NCI-H460 (cell line): ENCODE measurements around the gene PDGFD. TPM values are rescaled to one million over a fixed set of nuclear protein-coding genes. Genes with fewer than 3 reads are reported as not detected.

ENCODE experiments used
- DNase-seq: peaks from one replicate; pipeline ENCODE4 v3.0.0-alpha.2; 2016; ENCODE audit warnings: low read depth; ENCODE audit errors: extremely low read depth
- total RNA-seq: library from RNA; depleted of rRNA; stranded (reverse); fragments of >200 nt; shearing (Covaris generic); gene quantifications from 2 replicates; pipeline ENCODE4 v1.2.3, GENCODE V29; 2014

Gene PDGFD
- total RNA-seq, 1 experiment from 2014 or later: 0.02 TPM

GRCh38 chr11:103927535-103927934 lies 236.4 kb downstream of the PDGFD start:
- no peak for DNase-seq

- no peak for DNase-seq
Measured at GRCh38 chr11:103926990-103927389, 237.0 kb downstream of the PDGFD start.

GRCh38 chr11:103924166-103925013 lies 239.6 kb downstream of the PDGFD start:
- DNase-seq: no peak

GRCh38 chr11:103923451-103923931 lies 240.5 kb downstream of the PDGFD start:
- DNase-seq: no peak

- no peak for DNase-seq
Measured at GRCh38 chr11:103920933-103921332, 243.0 kb downstream of the PDGFD start.

- no peak for DNase-seq
Measured at GRCh38 chr11:103920449-103920848, 243.5 kb downstream of the PDGFD start.

- DNase-seq: no peak
Measured at GRCh38 chr11:103910721-103911120, 253.2 kb downstream of the PDGFD start.

GRCh38 chr11:103907548-103908455 lies 256.1 kb downstream of the PDGFD start:
- no peak for DNase-seq

GRCh38 chr11:103907136-103907535 lies 256.8 kb downstream of the PDGFD start:
- DNase-seq: no peak

GRCh38 chr11:103906291-103906867 lies 257.6 kb downstream of the PDGFD start:
- DNase-seq: no peak

- DNase-seq: no peak
Measured at GRCh38 chr11:103904324-103904667, 259.7 kb downstream of the PDGFD start.

GRCh38 chr11:103903621-103904323 lies 260.2 kb downstream of the PDGFD start:
- DNase-seq: no peak

GRCh38 chr11:103902994-103903393 lies 261.0 kb downstream of the PDGFD start:
- no peak for DNase-seq

- DNase-seq: no peak
Measured at GRCh38 chr11:103901656-103902055, 262.3 kb downstream of the PDGFD start.

GRCh38 chr11:103898577-103899336 lies 265.2 kb downstream of the PDGFD start:
- no peak for DNase-seq

GRCh38 chr11:103898065-103898464 lies 265.9 kb downstream of the PDGFD start:
- no peak for DNase-seq

GRCh38 chr11:103897160-103897936 lies 266.6 kb downstream of the PDGFD start:
- DNase-seq: no peak

GRCh38 chr11:103895106-103895505 lies 268.8 kb downstream of the PDGFD start:
- no peak for DNase-seq

GRCh38 chr11:103894673-103895072 lies 269.3 kb downstream of the PDGFD start:
- no peak for DNase-seq
